Stimulated activated CD4-positive, alpha-beta T cell treated with anti-CD3 and anti-CD28 coated beads, Interleukin-15, amount 100 ng/mL, for 48 hours (primary cell): Measurements from ENCODE around the gene OR2V1.
"Not testable (repeated sequence)": the region's sequence is repeated elsewhere in the genome, so short reads cannot be mapped to it uniquely, and the experiment has no call there.

ENCODE experiments used
- DNase-seq, 2 donors: peaks; one replicate each; pipeline ENCODE4 v3.0.0-alpha.2; 2020; ENCODE audit warnings: low read depth in 2 of 2

OR2V1 gene

DNA sequence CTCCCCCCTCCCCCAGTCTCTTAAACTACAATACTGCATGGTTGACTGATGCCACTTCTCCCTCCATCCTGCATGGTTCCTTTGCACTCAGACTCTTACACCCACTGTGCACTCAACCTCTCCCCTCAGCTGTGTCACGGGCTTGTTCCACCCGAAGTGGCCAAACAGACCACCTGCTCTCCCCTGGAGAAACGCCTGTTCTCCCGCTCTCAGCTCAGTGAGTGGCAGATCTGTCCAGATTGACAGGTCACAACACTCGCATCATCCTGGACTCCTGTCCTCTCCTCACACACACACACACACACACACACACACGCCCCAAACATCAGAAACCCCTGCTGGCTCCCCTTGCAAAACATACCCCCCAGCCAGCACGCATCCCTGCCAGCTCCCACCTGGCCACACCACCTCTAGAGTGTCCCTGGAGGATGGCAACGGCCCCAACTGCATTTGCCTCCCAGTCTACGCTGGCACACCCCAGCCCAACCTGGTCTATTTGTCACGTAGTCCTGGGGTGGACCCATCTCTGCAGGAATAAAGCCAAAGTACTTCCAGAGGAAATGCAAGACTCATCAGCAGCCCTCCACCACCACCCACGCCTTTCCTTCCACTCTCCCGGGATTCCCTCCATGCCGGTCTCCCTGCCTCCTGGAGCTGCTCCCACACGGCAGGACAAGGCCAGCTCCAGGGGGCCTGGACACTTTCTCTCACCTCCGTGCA lies 2.9 kb downstream of the OR2V1 start:
- DNase-seq: no peak

DNA sequence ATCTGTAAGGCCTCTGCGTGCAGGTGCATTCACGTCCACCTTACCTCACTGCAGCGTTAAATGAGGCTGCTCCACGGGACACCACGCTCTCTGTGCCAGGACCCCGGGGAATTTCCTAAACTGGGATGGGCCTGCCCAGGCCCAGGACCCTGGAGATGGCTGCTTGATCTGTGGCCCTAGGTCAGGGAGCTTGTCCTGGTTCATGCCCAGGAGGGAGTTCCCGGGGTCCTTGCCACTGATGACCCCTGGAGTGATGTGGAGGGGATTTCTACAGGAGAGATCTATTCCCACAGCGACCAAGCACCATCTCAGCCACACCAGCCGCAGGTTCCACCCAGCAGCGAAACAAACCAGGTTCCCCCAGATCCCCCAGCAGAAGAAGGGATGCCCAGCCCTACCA lies 3.5 kb downstream of the OR2V1 start:
- DNase-seq: no peak

DNA sequence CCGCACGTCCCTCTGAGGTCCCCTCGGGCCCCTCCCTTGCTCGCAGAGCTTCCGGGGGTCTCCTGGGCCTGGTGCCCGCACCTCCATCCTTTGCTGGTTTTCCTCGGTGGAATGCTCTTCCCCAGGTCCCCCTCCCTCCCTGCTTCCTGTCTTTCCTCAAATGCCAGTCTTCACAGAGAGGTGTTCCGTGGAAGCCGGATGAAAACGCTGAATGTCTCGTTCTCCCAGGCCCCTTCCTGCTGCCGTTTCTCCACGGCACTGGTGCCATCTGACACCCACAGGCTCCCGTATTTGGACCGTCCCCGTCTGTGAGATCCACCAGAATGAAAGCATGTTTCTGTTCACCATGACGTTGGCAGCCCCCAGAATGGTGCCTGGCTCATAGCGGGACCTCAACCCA lies 4.1 kb downstream of the OR2V1 start:
- no peak for DNase-seq

DNA sequence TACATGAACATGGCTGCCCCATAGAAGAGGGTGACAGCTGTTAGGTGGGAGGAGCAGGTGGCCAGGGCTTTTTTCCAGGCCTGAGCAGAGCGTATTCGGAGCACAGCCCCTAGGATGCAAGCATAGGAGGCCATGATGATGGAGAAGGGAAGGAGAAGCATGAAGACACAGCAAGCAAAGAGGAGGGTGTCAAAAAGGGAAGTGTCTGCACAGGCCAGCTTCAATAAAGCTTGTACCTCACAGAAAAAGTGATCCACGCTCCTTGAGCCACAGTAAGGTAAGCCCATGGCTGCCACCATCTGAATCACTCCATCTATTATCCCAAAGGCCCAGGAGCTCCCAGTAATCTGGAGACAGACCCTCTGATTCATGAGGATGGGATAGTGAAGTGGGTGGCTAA lies 6.4 kb downstream of the OR2V1 start:
- no peak for DNase-seq

DNA sequence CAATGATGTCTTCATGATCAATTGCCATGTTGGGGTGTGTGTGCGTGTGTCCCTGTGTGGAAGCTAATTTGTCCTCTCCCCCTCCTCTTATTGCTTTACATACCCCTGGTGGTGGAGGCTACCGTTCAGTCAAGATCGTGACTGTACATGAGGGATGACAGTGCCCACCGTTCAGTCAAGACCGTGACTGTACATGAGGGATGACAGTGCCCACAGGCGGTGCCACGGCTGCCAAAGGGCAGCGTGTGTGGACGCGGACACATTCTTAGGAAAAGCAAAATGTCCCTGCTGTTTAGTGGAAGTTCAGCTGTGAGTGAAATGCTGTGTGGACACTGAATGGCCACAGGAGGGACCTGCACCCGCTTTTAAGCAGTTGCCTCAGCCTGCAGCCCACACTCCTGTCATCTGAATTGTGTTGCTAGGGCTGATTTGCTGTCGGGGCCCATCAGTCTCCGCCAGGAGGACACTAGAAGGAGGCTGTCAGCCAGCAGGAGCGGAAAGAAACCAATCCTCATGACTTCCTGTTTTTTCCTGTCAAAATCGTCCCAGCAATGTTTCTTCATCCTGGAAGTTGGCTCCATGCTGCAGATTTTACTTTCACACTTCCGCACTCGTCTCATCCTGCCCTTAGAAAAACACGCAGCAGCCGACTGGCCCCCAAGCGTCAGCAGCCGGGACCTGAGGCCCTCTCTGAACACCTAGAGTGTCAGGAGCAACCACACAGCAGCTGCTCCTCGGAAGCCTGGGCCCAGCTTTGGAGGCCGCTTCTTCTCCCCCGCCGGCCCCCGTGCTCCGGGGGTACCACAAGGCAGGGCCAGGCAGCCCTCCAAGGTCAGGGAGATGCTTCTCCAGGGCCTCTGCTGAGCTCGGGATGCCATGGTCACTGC lies 9.1 kb downstream of the OR2V1 start:
- no peak for DNase-seq

DNA sequence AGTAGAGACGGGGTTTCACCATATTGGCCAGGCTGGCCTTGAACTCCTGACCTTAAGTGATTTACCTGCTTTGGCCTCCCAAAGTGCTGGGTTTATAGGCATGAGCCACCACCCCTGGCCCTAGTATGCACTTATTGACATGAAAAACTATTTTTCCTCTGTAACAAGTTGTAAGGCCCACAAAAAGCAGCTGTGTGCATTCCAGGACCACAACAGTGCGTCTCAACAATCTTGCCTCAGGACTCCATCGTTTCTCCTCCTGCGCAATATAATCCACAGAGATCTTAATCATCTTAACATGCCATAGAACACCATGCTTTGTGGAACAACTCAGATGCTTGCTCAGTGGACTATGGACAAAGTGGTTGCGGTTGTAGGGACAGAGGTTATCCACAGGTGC lies 10.2 kb downstream of the OR2V1 start:
- DNase-seq: no peak

DNA sequence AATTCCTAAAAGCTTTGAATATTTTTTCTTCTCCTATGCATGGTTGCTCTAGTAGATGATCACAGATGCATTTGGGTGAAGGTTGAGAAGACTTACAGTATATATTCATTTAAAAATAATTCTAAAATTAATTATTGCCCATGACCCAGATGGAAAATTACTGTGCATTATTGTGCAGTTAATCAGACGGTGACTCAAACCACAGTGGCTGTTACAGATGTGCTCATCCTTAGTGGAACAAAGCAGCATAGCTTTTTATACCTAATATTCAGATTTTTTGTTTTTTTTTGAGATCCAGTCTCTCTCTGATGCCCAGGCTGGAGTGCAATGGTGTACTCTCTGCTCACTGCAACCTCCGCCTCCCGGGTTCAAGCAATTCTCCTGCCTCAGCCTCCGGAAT lies 10.7 kb downstream of the OR2V1 start:
- DNase-seq: no peak

DNA sequence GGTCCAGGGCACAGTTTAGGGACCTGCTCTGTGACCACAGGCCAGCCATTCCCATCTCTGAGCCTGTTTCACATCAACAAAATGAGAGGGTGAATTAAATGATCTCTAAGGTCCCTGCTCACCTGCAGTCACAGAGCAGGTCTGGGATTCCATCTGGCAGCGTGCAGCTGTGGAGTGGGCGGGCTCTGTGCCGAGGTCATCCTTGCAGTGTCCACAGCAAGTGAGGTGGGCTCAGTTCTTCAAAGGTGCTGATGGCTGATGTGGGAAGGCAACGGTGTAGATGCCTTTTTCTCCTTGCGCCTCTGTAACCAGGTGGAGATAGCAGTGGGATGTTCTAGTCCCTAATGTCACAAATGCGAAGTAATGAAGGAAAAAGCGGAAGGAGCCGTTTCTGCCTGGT lies 11.9 kb downstream of the OR2V1 start:
- DNase-seq: no peak

DNA sequence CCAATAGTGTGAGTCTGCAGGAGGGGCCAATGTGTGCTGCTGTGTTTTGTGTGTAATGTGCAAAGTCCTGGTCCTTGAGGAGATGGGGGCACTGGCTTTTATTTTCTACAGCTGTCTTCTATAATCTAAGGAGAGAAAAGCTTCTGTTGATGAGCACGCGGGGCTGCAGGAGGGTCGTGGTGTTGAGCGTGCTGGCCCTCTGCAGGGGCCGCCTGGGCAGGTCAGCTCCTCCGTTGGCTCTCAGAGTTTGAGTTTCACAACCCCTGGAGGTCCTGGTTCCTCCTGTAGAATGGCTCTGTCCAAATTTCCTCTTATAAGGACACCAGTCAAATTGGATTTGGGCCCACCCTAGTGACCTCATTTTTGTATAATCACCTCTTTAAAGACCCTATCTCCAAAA lies 12.6 kb downstream of the OR2V1 start:
- DNase-seq: no peak

DNA sequence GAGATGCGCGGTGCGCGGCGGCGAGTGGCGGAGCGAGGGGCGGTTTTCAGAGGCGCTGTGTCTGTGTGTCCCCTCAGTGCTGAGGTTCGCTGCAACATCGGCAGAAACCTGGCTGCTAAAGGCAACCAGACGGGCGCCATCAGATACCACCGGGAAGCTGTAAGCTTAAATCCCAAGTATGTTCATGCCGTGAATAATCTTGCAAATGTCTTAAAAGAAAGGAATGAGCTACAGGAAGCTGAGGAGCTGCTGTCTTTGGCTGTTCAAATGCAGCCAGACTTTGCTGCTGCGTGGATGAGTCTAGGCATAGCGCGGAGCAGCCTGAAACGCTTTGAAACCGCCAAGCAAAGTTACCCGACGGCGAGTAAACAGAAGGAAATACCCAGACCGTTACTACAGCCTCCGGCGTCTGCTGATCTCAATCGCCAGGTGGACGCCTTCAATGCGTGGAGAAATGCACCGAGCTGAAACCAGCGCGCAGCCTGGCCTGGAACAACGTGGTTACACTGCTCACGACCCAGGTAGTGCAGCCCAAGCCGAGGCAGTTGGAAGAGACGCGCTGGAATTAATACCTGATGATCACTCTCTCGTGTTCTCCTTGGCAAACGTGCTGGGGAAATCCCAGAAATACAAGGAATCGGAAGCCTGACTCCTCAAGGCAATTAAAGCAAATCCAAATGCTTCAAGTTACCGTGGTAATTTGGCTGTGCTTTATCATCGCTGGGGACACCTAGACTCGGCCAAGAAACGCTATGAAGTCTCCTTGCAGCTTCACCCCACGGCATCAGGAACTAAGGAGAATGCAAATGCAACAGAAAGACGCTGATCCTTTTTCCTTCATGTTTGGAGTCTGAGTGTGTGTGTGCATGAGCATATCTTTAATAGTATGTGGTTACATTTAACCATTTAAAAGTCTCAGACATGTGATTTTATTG lies 15.9 kb downstream of the OR2V1 start:
- no peak for DNase-seq

DNA sequence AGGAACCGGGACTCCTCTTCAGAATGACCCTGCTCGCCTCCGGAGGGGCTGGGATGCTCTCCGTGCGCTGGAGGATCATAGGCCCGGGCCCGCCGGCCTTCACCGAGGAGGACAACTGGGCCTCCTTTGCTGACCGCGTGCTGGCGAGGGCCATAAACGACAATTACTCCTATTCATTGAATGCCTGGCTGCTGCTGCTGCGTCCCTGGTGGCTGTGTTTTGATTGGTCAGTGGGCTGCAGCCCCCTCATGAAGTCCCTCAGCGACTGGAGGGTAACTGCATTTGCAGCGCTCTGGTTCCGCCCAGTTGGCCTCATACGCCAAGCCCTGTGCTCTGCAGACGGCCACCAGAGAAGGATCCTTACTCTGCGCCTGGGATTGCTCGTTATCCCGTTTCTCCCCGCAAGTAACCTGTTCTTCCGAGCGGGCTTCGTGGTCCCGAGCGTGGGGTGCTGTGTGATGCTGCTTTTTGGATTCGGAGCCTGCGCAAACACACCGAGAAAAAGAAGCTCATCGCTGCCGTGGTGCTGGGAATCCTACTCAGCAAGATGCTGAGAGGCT lies 16.6 kb downstream of the OR2V1 start:
- no peak for DNase-seq

DNA sequence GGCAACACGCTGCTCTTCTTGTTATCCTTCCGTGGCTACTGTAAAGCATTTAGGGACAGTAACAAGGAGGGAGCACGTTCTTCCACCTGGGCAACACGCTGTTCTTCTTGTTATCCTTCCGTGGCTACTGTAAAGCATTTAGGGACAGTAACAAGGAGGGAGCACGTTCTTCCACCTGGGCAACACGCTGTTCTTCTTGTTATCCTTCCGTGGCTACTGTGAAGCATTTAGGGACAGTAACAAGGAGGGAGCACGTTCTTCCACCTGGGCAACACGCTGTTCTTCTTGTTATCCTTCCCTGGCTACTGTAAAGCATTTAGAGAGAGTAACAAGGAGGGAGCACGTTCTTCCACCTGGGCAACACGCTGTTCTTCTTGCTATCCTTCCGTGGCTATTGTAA lies 17.4 kb downstream of the OR2V1 start:
- not testable (repeated sequence) for DNase-seq

DNA sequence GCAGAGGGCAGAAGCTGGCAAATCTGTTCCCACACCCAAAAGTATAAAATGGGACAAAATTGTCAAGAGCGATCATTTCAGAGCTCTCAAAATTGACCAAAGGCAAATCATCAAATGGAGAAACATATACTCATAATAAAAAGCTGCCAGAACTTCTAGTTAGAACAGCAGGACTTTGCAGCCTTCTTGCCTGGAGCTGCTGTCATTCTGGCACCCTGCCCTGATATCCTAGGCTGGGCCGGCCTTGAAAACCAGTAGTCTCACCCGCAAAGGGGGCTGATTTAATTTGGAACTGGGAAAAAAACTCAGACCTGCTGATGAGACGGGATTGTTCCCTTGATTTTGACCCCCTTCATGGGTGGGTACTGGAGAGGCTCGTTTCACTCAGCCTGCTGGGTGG lies 18.5 kb downstream of the OR2V1 start:
- DNase-seq: no peak

DNA sequence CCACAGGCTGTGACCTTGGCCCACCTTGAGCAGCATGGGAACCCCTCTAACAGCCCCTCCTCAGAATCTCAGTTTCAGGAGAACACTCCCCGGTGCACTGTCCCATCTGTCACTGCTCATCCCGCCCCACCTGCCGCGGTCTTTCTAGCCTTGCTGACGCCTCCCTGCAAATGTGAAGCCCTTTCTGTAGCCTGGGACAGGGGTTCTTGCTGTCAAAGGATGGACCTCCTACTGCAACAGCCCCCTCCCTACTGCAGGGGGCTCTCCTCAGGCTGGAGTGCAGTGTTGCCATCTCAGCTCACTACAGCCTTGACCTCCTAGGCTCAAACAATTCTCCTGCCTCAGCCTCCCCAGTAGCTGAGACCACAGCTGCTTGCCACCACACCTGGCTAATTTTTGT lies 20.0 kb downstream of the OR2V1 start:
- DNase-seq: no peak

DNA sequence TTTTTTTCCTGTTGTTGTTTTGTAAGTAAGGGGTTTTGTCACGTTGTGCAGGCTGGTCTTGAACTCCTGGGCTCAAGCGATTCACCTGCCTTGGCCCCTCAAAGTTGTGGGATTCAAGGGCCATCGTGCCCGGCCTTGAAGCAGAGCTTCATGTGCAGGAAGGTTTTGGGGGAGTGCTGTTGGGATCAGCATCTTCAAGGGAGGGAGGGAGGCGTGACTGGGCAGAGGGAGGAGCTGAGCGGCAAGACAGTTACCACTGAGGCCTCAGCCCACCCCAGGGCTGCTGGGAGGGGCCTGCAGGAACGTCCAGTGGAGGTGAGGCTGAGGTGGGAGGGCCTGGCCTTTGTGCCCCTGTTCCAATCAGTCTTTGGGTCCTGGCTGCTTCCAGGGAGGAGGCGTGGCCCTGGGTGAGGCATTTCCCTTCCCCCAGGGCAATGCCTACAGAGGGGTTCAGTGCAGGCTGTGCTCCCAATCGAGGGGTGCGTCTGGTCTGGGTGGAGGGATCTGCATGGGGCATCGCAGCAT lies 21.4 kb downstream of the OR2V1 start:
- DNase-seq: no peak

DNA sequence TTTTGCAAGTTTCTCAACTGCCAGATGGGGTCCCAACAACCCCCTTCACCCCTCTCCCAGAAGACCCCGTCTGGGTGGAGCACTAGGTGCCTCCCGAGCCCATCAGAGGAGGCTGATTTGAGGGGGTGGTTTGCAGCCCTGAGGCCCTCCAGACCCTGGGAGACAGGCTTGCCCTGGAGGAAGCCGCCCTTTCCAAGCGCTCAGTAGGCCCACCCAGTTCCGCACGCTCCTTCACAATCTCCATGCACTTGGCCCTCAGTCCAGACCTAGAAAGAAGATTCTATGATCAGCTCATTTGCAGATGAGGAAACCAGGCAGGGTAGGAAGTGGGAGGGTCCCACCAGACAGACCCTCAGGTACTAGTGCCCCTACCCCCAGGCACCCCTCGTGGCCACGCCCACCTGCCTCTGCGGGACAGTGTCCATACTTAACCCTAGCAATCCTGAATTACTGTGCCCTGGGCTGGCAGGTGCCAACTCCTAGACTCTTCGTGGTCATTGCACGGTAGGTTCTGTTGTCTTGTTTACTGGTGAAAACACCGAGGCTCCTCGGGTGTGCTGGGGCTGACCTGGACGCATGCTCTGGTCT lies 22.3 kb downstream of the OR2V1 start:
- no peak for DNase-seq

DNA sequence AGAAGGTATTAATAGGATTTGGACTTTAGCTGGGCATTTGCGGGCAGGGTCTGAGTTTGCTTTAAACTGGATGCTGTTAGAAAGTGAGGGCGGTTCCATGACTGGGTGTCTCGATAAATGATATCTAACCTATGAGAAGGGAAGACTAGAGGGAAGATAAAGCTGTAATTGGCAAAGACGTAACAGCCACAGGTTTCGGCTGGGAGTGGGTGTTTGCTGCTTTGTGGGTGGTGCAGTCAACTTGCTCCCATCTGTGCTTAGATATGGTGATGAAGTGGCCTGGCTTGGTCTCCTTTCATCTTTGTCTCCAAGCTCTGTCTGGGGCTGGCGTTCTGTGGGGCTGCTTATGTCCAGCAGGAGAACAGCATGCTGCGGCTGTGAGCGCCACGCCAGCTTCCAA lies 23.3 kb downstream of the OR2V1 start:
- DNase-seq: no peak

DNA sequence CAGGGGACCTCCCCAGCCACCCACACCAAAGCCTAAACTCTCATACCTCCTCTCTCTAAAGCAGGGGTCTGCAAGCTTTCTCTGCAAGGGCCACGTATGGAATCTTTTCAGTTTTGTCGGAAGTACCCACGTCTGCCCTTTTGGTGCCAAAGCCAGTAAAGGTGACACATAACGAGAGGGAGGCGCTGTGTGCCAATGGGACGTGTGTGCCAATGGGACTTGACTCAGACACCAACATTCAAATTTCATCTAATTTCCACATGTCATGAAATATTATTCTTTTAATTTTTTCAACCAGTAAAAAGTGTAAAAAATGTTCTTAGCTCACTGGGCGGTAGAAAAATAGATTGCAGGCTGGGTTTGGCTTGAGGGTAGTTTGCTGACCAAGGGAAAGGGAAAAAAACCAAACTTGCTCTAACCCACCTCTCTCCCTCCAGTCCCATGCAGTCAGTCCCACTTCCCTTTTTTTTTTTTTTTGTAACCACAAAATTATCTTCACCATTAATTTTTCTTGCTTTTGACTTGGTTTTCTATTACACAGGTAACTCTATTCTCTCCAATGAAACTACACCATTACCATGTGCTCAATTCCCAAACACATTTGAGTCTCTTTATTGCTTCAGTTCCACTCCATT lies 25.5 kb downstream of the OR2V1 start:
- no peak for DNase-seq

DNA sequence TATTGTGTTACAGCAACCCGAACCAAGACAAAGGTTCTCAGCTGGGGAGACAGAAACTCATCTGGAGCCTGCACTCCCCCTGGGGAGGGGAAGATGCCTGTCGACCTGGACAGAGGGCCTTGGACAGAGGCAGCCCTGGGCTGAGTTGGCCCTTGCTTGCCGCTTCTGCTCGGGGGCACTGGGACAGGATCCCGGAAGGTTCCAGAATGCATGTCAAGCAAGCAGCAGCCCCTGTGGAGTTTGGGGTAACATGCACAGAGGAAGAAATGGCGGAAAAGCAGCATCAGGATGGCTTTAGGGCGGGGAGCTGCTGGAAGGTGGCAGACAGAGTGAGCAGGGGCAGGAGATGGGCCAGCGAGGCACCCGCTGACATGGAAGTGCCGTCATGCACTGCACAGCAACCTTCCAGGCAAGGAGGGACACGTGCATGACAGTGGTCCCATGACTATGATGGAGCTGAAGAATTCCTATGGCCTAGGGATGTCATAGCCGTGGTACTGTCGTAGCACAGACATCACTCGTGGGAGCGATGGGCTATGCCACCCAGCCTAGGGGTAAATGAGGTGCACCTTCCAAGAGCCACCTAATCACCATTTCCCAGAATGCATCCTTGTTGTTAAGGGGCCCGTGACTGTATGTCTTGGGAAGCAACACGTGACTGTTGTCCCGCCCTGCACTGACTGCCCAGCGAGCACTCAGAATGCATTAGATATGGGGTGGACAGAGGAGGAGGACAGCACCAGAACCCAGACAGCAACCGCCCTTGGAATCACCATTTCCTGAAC lies 26.2 kb downstream of the OR2V1 start:
- DNase-seq: not testable (repeated sequence)

DNA sequence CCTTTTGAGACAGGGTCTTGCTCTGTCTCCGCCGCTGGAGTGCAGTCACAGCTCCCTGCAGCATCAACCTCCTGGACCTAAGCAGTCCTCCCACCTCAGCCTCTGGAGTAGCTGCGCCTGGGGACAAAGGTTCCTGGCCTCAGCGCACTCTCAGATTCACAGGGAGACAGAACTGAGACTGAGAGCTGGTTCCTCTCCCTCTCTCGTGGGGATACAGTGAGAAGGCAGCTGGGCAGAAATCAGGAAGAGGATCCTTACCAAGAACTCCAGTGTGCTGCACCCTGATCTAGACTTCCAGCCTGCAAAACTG lies 26.8 kb downstream of the OR2V1 start:
- not testable (repeated sequence) for DNase-seq
